ENCODE measurements around the gene TENT4A. TPM values are rescaled to one million over a fixed set of nuclear protein-coding genes. Genes with fewer than 3 reads are reported as not detected.

Gene TENT4A
- total RNA-seq, 3 donors from 2014 or later = 16.0 to 26.2 (median 16.3) TPM

DNA sequence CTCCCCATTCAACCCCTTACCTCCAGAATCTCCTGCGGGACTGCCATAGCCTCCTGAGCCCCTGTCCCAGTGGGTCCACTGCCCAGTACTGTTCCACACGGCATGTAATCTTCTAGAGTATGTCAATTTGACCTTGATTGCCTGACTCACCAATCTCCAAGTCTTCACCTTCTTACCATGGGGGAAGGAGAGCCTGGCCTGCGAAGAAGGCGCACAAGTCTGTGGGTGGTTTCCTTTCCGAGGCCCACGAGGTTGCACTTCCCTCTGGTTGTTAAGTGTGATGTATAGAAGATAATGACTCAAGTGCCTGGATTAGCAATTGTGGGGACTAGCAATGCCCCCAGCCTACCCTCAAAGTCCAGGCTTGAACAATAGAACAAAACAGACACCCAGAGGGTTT, 8.1 kb upstream of the TENT4A start:
- TF ChIP-seq, protein P1, sequence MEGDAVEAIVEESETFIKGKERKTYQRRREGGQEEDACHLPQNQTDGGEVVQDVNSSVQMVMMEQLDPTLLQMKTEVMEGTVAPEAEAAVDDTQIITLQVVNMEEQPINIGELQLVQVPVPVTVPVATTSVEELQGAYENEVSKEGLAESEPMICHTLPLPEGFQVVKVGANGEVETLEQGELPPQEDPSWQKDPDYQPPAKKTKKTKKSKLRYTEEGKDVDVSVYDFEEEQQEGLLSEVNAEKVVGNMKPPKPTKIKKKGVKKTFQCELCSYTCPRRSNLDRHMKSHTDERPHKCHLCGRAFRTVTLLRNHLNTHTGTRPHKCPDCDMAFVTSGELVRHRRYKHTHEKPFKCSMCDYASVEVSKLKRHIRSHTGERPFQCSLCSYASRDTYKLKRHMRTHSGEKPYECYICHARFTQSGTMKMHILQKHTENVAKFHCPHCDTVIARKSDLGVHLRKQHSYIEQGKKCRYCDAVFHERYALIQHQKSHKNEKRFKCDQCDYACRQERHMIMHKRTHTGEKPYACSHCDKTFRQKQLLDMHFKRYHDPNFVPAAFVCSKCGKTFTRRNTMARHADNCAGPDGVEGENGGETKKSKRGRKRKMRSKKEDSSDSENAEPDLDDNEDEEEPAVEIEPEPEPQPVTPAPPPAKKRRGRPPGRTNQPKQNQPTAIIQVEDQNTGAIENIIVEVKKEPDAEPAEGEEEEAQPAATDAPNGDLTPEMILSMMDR (IDR thresholded peaks at IDR 0.05) = no peak
- Histone ChIP-seq H3K4me3 (no peak overlapping the region), H3K4me1 (ENCODE audit: low read depth) (no peaks in the 10 kb centered on the region), H3K36me3 (ENCODE audit: low read depth) (no peaks in the 10 kb centered on the region), H3K9me3 (no peaks in the 10 kb centered on the region)
- DNase-seq (no peak), ATAC-seq (no peak)
- intact Hi-C loops (cut with DNase I, micrococcal nuclease) = no loop called here

DNA sequence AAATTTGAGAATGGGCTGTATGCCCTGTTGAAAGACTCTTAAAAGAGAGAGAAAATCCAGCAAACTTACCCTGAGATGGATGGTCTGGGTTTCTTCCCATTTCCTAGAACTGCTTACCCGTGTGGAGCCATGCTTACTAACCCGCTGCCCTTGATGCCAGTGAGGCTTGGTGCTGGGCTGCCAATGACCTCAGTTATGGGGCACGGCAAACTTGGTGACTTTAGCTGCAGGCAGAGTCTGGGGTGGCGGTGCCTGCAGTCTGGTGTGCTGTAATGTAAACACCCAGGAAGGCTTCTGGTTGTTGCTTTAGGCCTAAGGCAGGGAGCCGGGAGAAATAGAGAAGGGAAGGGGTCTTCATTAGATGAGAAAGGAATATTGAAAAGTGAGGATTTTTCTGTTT, 7.3 kb upstream of the TENT4A start:
- H3K36me3 ChIP-seq (ENCODE audit: low read depth) = no peaks in the 10 kb centered on the region
- no peaks in the 10 kb centered on the region for H3K4me1 ChIP-seq (ENCODE audit: low read depth)
- no peaks in the 10 kb centered on the region for H3K9me3 ChIP-seq
- TF ChIP-seq, protein P1 (IDR thresholded peaks at IDR 0.05) = no peak
- no peak overlapping the region for H3K4me3 ChIP-seq
- DNase-seq = no peak
- ATAC-seq = no peak
- intact Hi-C loops (cut with DNase I, micrococcal nuclease) = no loop called here

DNA sequence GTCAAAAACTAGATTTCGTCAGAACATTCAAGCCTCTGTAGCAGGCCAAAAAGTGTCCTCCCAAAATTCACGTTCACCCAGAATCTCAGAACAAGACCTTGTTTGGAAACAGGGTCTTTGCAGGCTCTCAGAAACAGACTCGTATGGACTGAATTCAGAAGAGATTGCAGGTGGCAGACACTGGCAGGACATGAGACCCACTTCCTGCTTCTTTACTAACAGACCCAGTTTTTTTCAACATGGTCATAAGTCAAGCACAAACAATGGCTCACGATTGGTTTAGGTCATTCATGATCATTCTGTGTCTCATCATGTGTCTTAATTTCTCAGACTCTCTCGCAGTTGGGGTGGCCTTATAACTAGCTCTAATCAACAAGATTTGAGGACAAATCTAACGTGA, 5.4 kb upstream of the TENT4A start:
- H3K4me1 ChIP-seq (ENCODE audit: low read depth) = peaks cover 4% of the 10 kb centered on the region
- H3K9me3 ChIP-seq = no peaks in the 10 kb centered on the region
- H3K36me3 ChIP-seq (ENCODE audit: low read depth) = no peaks in the 10 kb centered on the region
- ATAC-seq (no peak), DNase-seq (no peak)
- TF ChIP-seq, protein P1 (IDR thresholded peaks at IDR 0.05) = no peak
- H3K4me3 ChIP-seq = no peak overlapping the region
- intact Hi-C loops (cut with DNase I, micrococcal nuclease) = no loop called here

DNA sequence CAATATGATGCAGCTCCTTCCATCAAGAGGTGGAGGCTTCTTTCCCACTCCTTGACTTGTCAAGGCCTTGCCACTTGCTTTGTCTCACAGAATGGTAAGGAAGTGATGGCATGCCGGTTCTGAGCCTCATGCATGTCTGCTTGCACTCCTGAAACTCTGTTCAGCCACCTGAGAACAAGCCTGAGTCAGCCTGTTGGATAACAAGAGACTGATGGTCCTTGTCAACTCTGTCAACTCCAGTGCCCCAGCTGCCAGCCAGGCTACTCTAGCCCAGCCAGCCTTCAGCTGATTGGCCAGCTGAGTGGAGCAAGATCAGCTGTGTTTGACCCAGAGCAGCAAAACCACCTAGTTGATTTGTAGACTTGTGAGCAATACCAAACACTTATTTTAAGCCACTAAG, 4.4 kb upstream of the TENT4A start:
- intact Hi-C loops (cut with DNase I, micrococcal nuclease) = no loop called here
- Histone ChIP-seq H3K9me3 (no peaks in the 10 kb centered on the region), H3K4me3 (no peak overlapping the region), H3K4me1 (ENCODE audit: low read depth) (peaks cover 4% of the 10 kb centered on the region), H3K36me3 (ENCODE audit: low read depth) (no peaks in the 10 kb centered on the region)
- TF ChIP-seq, protein P1 (IDR thresholded peaks at IDR 0.05) = no peak
- no peak for ATAC-seq
- DNase-seq = no peak

DNA sequence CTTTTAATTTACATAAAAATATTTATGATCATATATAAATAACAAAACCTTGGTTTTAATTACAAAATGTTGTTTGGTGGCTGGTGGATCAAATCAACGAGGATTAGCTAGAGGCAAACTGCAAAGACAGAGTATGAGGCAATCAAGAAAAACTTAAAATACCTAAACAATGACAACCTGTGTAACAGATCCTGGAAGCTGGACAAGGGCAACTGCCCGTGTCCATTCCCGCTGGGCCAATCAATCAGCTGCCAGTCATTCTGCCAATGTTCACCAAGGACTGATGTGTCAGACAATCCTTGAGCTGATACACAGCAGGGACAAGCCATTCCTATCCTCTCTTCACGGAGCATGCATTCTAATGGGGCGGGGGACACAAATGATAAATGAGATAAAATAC, 3.2 kb upstream of the TENT4A start:
- no peaks in the 10 kb centered on the region for H3K36me3 ChIP-seq (ENCODE audit: low read depth)
- TF ChIP-seq, protein P1 (IDR thresholded peaks at IDR 0.05) = no peak
- no peak for DNase-seq
- H3K9me3 ChIP-seq = no peaks in the 10 kb centered on the region
- H3K4me3 ChIP-seq = no peak overlapping the region
- ATAC-seq = no peak
- intact Hi-C loops (cut with DNase I, micrococcal nuclease) = no loop called here
- peaks cover 4% of the 10 kb centered on the region for H3K4me1 ChIP-seq (ENCODE audit: low read depth)

All from mucosa of descending colon (tissue), 3 donors.